ENCODE measurements around the gene CDC42BPA.
"Not testable (repeated sequence)": the region's sequence is repeated elsewhere in the genome, so short reads cannot be mapped to it uniquely, and the experiment has no call there.

CDC42BPA gene

GRCh38 chr1:227351443-227351842 lies 33.2 kb upstream of the CDC42BPA start:
- no peak for TF ChIP-seq CTCF (conservative IDR thresholded peaks at IDR 0.05; ENCODE audit: control insufficient read depth, insufficient read depth, low read depth, low read length)
- DNase-seq (ENCODE audit: low read depth), result peak; percentile 68
- H3K4me3 ChIP-seq (ENCODE audit: control insufficient read depth, low read depth, low read length), result no peak overlapping the region

- no peak overlapping the region for H3K4me3 ChIP-seq (ENCODE audit: control insufficient read depth, low read depth, low read length)
- TF ChIP-seq CTCF (conservative IDR thresholded peaks at IDR 0.05; ENCODE audit: control insufficient read depth, insufficient read depth, low read depth, low read length), result no peak
- DNase-seq (ENCODE audit: low read depth), result no peak
Observed at GRCh38 chr1:227349967-227350366, 31.7 kb upstream of the CDC42BPA start.

- H3K4me3 ChIP-seq (ENCODE audit: control insufficient read depth, low read depth, low read length), result no peak overlapping the region
- DNase-seq (ENCODE audit: low read depth), result peak; percentile 95
- no peak for TF ChIP-seq CTCF (conservative IDR thresholded peaks at IDR 0.05; ENCODE audit: control insufficient read depth, insufficient read depth, low read depth, low read length)
Observed at GRCh38 chr1:227343727-227344551, 25.6 kb upstream of the CDC42BPA start.

- DNase-seq (ENCODE audit: low read depth), result peak; percentile 8
- TF ChIP-seq CTCF (conservative IDR thresholded peaks at IDR 0.05; ENCODE audit: control insufficient read depth, insufficient read depth, low read depth, low read length), result no peak
- no peak overlapping the region for H3K4me3 ChIP-seq (ENCODE audit: control insufficient read depth, low read depth, low read length)
Observed at GRCh38 chr1:227343206-227343605, 24.9 kb upstream of the CDC42BPA start.

- no peak for TF ChIP-seq CTCF (conservative IDR thresholded peaks at IDR 0.05; ENCODE audit: control insufficient read depth, insufficient read depth, low read depth, low read length)
- H3K4me3 ChIP-seq (ENCODE audit: control insufficient read depth, low read depth, low read length), result no peak overlapping the region
- DNase-seq (ENCODE audit: low read depth), result no peak
Observed at GRCh38 chr1:227342075-227342829, 24.0 kb upstream of the CDC42BPA start.

GRCh38 chr1:227336136-227336535 lies 17.8 kb upstream of the CDC42BPA start:
- DNase-seq (ENCODE audit: low read depth); H3K4me3 ChIP-seq (ENCODE audit: control insufficient read depth, low read depth, low read length): not testable (repeated sequence)
